DMS 273 (cell line): ENCODE measurements around the gene SLC4A2.

Source experiments
- DNase-seq: peaks from one replicate; lab custom pipeline; 2025; ENCODE audit not compliant: unreplicated experiment; lab: John Stamatoyannopoulos, UW

SLC4A2 gene

DNA sequence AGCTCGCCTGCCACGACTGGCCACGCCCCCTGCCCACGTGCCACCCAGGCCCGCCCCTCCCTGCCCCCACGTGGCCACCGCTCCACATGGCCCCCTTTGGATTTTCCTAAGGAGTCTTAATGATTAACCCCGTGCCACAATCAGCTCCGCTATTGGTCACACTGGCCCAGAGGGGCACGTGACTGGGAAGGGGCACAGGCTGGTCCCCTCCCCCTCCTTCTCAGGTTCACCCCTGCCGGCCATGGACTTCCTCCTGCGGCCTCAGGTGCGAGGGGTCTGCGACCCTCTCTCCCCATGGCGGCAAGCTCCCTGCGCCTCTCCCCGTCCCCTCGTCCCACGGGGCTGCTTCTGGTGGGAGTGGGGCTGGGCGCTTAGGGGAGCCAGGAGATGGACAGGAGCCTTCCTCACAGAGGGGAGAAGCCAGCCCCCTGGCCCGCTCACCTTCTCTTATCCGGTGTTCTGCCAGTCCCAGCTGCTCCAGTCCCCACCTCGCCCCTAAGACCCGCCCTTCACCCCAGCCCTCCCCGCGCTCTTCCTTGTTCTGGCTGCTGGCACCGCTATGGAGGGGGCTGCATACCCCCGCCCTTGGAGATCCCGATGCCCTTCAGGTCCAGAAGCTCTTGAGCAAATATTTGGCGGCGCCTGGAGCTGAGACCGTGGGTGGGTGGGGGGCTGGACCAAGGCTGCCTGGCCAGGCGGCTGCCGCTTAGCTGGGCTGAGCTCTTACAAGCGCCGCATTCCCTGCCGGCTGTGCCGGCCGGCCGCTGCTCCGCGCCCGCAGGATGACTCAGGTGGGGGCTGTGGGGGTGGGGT lies 3.2 kb downstream of the SLC4A2 start:
- DNase-seq = peak; percentile 45

DNA sequence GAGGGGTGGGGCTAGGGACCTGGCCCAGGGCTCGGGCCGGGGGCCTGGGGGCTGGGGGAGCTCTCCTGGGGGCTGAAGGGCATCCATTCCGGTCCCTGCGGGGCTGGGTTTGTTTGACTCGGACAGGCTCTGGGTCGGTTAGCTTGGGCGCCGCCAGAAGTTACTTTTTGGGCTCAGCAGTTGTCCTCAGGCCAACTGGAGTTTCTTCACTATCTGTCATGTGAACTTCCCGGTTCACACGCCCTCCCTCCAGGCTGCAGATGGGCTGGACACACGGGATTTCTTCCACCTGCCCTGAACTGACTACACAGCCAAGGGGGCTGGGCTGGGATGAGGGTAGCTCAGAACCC lies 3.8 kb downstream of the SLC4A2 start:
- no peak for DNase-seq

DNA sequence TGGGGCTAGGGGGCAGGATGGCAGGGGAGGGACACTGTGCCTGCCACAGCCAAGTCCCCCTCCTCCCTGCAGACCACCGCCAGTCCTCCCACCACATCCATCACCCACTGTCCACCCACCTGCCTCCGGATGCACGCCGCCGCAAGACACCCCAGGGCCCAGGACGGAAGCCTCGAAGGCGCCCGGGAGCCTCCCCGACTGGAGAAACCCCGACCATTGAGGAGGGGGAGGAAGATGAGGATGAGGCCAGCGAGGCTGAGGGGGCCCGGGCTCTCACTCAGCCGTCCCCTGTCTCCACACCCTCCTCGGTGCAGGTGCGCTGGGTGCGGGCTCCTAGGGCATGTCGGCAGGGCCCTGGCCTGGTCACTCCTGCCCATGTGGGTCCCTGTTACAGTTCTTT lies 5.1 kb downstream of the SLC4A2 start:
- no peak for DNase-seq

DNA sequence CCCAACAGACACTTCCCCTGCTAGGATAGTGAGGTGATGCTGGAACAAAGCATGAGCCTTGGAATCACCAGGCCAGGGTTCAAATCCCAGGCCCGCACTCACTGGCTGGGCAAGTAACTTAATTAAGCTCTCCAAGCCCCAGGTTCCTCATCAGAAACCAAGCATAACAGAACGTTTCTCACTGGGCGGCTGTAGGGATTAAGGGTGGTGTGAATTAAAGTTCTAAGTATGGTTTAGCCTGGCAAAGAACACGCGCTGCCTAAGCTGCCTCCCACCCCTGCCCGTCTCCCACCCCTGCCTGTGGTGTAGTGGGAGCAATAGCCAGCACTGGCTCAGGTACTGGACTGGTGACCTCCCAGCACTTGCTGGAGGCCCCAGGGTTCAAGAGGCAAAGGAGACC lies 5.6 kb downstream of the SLC4A2 start:
- DNase-seq = no peak

DNA sequence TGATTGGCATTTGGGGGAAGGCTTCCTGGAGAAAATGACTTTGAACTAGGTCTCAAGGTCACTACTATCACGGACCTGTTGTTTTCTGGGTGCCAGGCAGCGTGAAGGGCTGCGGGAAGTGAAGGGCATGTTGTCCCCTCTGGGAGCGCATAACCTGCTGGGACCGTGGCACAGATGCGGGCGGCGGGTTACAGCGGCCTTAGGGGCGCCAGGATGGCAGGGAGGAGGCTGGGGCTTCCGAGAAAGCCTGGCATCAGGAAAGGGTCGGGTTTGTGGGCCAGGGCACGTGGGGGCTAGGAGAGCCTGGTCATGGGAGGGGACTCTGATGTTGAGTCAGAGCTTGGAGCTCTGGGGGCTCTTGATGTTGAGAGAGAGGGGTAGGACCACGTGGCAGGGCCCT lies 6.1 kb downstream of the SLC4A2 start:
- DNase-seq = no peak

DNA sequence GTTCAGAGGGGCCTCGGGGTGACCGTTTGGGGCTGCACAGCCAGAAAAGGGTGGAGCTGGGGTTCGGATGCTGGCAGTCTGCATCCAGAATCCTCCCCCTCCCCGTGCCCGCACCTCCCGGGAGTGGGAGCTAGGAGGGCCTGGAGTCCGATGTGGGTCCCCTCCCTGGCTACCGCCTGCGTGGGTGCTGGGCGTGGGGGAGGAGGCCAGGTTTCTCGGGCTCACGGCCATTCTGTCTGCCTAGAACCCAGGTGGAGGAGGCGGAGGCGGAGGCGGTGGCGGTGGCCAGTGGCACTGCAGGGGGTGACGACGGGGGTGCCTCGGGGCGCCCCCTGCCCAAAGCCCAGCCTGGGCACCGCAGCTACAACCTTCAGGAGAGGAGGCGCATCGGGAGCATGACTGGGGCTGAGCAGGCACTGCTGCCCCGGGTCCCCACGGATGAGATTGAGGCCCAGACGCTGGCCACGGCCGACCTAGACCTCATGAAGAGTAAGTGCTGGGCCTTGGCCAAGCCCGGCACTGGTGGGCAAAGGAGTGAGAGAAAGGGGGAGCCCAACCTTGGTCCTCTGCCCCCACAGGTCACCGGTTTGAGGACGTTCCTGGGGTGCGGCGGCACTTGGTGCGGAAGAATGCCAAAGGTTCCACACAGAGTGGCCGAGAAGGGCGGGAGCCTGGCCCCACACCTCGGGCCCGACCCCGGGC lies 7.0 kb downstream of the SLC4A2 start:
- no peak for DNase-seq

DNA sequence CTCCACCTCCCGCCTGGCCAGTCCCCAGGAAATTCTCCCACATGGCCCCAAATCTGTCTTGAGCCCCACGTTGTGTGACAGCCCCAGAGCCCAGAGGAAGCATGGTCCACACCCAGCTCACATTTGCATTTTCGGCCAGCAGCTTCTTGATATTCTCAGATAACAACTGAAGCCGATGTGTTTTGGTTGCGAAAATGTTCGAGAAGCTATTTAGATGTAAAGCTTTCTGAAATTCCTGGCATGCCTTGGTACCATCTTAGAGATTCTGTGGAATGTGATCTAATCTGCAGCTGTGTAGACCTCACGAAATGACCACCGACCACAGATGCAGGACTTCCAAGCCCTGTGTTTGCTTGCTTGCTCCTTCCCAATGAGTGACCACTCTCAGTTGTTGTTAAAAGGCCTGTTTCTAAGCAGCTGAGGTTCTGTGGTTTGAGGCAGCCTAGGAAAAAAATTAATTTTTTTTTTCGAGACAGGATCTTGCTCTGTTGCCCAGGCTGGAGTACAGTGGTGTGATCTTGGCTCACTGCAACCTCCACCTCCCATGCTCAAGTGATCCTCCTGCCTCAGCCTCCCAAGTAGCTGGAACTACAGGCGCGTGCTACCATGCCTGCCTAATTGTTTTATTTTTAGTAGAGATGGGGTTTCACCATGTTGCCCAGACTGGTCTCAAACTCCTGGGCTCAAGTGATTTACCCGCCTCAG lies 8.8 kb downstream of the SLC4A2 start:
- no peak for DNase-seq

DNA sequence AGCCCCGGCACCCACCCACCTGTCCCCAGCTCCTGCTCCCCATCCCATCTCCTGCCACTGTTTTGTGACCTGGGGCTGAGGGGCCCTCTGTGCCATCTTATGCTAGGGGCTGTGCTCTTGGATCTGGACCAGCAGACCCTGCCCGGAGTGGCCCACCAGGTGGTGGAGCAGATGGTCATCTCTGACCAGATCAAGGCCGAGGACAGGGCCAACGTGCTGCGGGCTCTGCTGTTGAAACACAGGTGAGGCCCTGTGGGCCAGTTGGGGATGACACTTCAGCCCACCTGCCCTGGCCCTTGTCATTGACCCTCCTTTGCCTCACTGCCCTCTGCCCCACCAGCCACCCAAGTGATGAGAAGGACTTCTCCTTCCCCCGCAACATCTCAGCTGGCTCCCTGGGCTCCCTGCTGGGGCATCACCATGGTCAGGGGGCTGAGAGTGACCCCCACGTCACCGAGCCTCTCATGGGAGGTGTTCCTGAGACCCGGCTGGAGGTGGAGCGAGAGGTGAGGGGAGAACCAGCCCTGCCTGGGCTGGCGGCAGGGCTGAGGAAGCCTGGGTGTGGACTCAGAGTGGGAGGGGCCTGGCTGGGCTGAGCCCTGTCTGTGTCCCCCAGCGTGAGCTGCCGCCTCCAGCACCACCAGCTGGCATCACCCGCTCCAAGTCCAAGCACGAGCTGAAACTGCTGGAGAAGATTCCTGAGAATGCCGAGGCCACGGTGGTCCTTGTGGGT lies 10.6 kb downstream of the SLC4A2 start:
- no peak for DNase-seq

DNA sequence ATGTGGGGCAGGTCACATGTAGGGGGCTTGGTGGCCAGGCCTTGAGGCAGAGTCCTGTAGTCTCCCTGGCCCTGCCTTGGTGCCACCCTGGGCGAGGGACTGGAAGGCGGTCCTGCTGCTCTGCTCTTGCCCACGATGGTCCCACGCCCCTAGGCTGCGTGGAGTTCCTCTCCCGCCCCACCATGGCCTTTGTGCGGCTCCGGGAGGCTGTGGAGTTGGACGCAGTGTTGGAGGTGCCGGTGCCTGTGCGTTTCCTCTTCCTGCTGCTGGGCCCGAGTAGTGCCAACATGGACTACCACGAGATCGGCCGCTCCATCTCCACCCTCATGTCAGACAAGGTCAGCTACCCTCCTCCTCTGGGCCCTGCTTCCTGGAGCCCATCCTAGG lies 11.2 kb downstream of the SLC4A2 start:
- DNase-seq = no peak

DNA sequence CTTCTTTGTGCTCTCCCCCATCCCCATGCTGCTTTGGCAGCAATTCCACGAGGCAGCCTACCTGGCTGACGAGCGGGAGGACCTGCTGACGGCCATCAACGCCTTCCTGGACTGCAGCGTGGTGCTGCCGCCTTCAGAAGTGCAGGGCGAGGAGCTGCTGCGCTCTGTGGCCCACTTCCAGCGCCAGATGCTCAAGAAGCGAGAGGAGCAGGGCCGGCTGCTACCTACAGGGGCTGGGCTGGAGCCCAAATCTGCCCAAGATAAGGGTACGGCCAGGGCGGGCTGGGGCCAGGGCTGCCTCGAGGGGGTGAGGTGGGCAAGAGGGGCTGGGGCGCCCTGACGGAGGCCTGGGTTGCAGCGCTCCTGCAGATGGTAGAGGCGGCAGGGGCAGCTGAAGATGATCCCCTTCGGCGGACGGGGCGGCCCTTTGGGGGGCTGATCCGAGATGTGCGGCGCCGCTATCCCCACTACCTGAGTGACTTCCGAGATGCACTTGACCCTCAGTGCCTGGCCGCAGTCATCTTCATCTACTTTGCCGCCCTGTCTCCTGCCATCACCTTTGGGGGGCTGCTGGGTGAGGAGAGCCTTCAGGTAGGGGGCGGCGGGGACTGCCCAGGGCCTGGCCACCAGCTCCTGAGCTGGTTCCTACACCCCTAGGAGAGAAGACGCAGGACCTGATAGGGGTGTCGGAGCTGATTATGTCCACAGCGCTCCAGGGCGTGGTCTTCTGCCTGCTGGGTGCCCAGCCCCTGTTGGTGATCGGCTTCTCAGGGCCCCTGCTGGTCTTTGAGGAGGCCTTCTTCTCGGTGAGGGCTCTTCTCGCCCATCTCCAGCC lies 11.9 kb downstream of the SLC4A2 start:
- no peak for DNase-seq

DNA sequence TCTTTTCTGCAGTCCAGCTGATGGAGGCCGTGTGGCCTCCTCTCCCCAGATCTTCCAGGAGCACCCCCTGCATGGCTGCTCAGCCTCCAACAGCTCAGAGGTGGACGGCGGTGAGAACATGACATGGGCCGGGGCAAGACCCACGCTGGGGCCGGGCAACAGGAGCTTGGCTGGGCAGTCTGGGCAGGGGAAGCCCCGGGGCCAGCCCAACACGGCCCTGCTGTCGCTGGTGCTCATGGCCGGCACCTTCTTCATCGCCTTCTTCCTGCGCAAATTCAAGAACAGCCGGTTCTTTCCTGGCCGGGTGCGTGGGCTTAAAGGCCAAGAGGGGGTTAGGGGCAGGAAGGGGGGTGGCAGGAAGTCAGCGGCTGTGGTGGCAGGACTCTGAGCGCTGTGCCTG lies 14.6 kb downstream of the SLC4A2 start:
- DNase-seq = no peak

DNA sequence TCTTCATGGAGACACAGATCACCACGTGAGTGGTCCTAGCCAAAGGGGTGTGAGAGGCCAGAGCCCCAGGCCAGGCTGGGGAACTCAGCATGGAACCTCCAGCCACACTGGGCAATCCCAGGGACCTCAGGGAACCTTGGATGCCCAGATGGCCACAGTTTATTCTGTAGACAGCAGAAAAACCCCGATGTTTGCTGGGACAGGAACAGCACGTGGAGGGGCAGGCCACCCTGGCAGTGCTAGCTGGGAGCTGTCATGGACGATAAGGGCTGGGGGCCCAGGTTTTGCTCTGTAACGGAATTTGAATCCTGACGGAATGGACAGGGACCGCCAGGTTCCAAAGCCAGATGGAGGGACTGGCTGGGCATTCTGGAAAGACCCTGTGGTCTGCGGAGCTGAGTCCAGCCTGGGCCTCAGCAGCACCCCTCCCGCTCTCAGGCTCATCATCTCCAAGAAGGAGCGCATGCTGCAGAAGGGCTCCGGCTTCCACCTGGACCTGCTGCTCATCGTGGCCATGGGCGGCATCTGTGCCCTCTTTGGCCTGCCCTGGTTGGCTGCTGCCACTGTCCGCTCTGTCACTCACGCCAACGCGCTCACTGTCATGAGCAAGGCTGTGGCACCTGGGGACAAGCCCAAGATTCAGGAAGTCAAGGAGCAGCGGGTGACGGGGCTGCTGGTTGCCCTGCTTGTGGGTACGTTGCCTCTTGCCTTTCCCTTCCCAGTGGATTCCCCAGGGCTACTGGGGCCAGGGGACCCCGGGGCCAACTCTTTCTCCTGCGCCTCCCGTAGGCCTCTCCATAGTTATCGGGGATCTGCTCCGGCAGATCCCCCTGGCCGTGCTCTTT lies 15.7 kb downstream of the SLC4A2 start:
- DNase-seq = no peak

DNA sequence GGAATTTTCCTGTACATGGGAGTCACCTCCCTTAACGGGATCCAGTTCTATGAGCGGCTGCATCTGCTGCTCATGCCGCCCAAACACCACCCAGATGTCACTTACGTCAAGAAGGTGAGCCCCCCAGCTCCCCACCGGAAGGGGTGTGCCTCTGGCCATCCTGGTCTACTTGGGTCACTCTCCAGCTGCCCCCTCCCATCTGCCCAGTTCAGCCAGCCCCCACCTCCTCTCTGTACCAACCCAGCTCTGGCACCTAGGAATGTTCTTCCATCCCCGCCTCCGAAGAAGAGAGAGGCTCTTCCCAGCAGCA lies 16.2 kb downstream of the SLC4A2 start:
- DNase-seq = no peak

DNA sequence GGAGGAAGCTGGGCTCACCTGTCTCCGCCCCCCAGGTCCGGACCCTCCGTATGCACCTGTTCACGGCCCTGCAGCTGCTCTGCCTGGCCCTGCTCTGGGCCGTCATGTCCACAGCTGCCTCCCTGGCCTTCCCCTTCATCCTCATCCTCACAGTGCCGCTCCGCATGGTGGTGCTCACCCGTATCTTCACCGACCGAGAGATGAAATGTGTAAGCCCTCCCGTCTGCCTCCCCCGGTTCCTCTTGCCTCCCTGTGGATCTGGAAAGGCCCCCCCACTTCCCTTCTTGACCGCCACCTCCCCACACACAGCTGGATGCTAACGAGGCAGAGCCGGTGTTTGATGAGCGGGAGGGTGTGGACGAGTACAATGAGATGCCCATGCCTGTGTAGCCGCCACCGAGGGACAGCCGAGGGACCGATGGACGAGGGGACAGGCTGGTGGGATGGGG lies 16.6 kb downstream of the SLC4A2 start:
- DNase-seq = no peak

DNA sequence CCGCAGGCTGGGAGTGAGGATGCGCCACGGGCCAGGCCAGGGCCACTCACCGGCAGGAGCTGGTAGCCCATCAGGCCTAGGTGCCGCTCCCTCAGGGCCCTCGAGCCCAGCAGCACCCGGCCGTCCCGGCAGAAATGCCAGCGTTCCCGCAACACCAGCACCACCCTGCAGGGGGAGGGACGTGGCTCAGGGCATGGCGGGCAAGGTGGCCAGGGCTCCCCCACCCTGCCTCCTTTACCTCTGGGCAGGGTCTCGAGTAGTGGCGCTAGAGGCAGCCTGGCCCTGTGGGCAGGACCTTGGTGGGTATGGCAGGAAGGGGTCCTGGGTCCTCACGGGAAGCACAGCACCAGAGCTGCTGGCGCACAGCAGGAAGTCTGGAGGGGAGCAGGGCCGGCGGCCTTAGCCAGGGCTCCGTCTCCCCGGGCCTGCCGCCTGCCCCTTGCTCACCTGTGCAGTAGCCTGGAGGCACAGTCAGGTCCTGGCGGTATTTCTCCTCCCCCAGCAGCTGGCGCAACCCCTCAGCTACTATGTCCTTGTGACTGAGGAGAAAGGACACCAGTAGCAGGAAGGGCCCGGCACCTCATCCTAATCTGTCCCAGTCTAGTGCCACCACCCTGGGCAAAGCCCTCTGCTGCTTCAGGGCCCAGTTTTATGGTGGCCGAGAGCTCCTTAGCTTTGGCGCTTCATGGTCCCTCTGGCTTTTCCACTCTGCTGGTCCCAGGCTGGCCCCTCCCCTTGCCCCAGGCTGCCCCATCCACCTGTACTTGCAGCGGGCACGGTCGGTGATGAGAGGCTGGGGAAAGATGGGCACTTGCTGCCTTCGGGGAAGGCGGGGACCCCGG lies 17.7 kb downstream of the SLC4A2 start:
- DNase-seq = peak; percentile 72

DNA sequence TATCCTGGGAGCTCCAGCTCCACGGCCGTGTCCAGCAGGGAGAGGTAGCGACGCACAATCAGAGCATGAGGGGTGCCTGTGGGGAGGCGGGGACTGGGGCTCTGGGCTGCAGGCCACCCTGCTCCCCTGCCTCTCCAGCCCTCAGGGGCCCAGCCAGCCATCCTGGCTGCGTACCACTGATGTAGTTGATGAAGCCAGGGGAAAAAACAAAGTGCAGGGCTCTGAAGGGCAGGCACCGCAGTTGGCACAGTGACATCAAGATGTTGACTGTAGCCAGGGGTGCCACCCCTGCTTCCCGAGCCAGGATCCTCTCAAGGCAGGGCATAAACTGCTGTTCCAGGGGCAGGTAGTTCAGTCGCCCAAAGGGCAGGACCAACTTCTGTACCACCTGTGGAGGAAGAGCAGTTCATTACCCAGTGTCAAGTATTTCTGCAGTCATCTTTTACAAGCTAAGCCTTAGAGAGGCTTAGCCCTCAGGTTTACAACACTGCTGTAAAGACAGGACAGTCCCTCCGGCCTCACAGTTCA lies 18.4 kb downstream of the SLC4A2 start:
- DNase-seq = no peak

DNA sequence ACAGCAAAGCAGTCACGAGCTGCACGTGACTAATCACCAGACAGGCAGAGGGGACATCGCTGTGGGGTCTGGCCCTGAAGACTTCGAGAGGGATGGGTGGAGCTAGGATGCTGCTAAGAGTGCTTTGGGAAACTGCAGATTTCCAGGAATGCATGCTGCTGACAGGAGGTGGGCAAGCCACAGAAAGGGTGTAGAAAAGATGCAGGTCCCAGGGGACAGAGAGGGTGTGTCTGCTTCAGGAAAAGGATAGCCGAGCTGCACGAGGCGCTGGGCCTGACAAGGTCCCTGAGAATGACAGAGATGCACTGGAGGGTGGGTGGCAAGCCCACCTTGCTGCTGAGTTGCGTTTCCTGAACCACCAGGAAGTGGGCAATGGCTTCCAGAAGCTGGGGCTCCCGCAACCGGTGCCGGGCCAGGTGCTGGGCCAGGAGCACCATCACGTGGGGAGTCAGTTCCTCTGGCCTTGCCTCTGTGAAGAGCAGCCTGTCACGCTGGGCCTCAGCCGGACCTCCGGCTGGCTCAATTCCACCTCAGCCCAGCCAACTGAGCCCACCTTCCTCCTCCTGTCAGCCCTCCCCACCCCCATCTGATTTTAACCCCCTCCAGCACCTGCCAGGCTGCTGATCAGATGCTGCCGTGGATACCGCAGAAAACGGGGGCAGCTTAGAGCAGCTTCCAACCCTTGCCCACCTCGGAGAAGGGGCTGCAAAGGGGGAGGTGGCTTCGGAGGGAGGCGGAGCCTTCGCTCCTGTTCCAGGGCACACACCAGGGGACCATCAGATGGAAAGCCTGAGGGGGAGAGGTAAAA lies 19.0 kb downstream of the SLC4A2 start:
- no peak for DNase-seq
